Ovary (tissue), 9 donors: Measurements from ENCODE around the gene AKR1C8. TPM values are rescaled to one million over a fixed set of nuclear protein-coding genes. Genes with fewer than 3 reads are reported as not detected.

ENCODE experiments used
- DNase-seq, 5 donors: peaks; one replicate each; pipeline ENCODE4 v3.0.0-alpha.2; 2019 to 2020
- H3K27ac ChIP-seq, 2 donors: fragments of 200-600 bp; one replicate each; pipeline versions ENCODE4 v1.5.1 to v1.8.0; 2019 to 2022
- H3K27me3 ChIP-seq: fragments of 200-600 bp; one replicate; pipeline ENCODE4 v1.8.0; 2022
- H3K36me3 ChIP-seq: fragments of 200-600 bp; sonication (generic); one replicate; pipeline ENCODE4 v1.5.1; 2019
- H3K4me1 ChIP-seq: one replicate; pipeline ENCODE4 v1.8.1; 2013; ENCODE audit warnings: mild to moderate bottlenecking, moderate library complexity; ENCODE audit not compliant: insufficient read depth
- H3K4me3 ChIP-seq: fragments of 200-600 bp; sonication (generic); one replicate; pipeline ENCODE4 v1.5.1; 2017
- H3K9me3 ChIP-seq, 2 donors: fragments of 200-600 bp in 1 of 2; sonication (generic) in 1 of 2; one replicate each; pipeline versions ENCODE4 v1.5.1 to v1.8.1; 2013 to 2019; ENCODE audit warnings: mild to moderate bottlenecking in 1 of 2, moderate library complexity in 1 of 2
- CTCF ChIP-seq, 3 donors: fragments of 450-650 bp in 2 of 3; fragments of 200-600 bp in 1 of 3; IDR thresholded peaks; one replicate each; pipeline versions ENCODE4 v1.5.1 to v1.8.0; 2016 to 2022; ENCODE audit warnings: antibody characterized with exemption in 3 of 3, mild to moderate bottlenecking in 1 of 3
- EP300 ChIP-seq: sonication (generic); formaldehyde crosslinking; IDR thresholded peaks from one replicate; pipeline ENCODE4 v1.6.1; 2017; ENCODE audit warnings: antibody characterized with exemption
- POLR2A ChIP-seq: fragments of 450-650 bp; IDR thresholded peaks from one replicate; pipeline ENCODE4 v1.6.1; 2017; ENCODE audit warnings: antibody characterized with exemption, mild to moderate bottlenecking, moderate library complexity
- WGBS, 3 donors: extraction: QIAGEN DNeasy Blood & Tissue Kit in 1 of 3; methylation state at CpG; one replicate each; pipeline versions ENCODE4 v1.1.5 to v1.1.7; 2013 to 2017; 5-methylcytosine and 5-hydroxymethylcytosine counted together
- intact Hi-C, 4 donors: fragments of 100-400 bp; cut with DNase I; formaldehyde crosslinking; loops; one replicate each; pipeline versions ENCODE4 v1.11.0 to v1.15.1; 2022 to 2023
- polyA plus RNA-seq, 2 donors: library from polyadenylated mRNA; stranded (reverse); fragments of 200-250 nt in 1 of 2; fragments of 350-450 nt in 1 of 2; fragmentation: Illumina TruSeq in 1 of 2; extraction: RNeasy Lipid Tissue Mini Kit (QIAGEN cat#74804) in 1 of 2; gene quantifications; one replicate each; pipeline ENCODE4 v1.2.3, GENCODE V29; 2013 to 2014
- total RNA-seq, 7 donors: library from RNA; depleted of rRNA in 2 of 7; stranded (reverse); fragments of >200 nt in 2 of 7; fragmentation: NEBNext Ultra II Directional in 3 of 7; extraction: Animal tissue kit (Norgen Biotek cat#: 25700) in 3 of 7; gene quantifications; one replicate each; pipeline versions ENCODE4 v1.1.0 to v1.2.4, GENCODE V29; 2016 to 2023
- donor health status: DM: no; HTN: no; CAD: no; lungs with moderate emphysema.
- donor health status: DM: no; HTN: no; CAD: no.
- donor health status: Bipolar disorder and iron deficiency.
- donor health status: DM: yes; HTN: yes; CAD: no.
- donor health status: DM: no; HTN: no; CAD: no.
- donor health status: DM: yes; HTN: yes; CAD: no.

Gene AKR1C8
- total and polyA plus RNA-seq, 9 donors, result 0.80 TPM; not detected in 8

- no peak for DNase-seq
- no peaks in the 10 kb centered on the region for H3K27me3 ChIP-seq
- H3K4me3 ChIP-seq, result no peak overlapping the region
- intact Hi-C loops, result no loop called here
- H3K4me1 ChIP-seq, result no peaks in the 10 kb centered on the region
- no peaks in the 10 kb centered on the region for H3K9me3 ChIP-seq
- H3K36me3 ChIP-seq, result no peaks in the 10 kb centered on the region
- WGBS, 3 donors, result 69 to 82% (median 73%) methylated on average over 6 of the region's 6 CpGs
- TF ChIP-seq EP300 (no peak), CTCF (IDR thresholded peaks at IDR 0.05) (no peak), POLR2A (no peak)
- H3K27ac ChIP-seq, result no peak overlapping the region
Observed at GRCh38 chr10:5195727-5196374, 10.9 kb upstream of the AKR1C8 start.

DNA sequence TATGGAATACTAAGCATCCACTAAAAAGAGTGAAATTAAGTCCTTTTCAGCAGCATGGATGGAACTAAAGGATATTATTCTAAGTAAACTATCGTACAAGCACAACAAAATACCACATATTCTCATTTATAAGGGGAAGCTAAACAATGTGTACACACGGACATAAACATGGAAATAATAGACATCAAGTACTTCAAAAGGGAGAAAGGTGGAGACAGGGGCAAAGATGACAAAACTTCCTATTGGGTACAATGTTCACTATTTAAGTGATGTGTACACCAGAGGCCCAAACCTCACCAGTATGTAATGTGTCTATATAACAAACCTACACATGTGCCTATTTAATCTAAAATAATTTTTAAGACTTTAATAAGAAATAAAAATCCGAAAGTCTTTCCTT is 9.5 kb upstream of the AKR1C8 start:
- Histone ChIP-seq H3K27ac (no peak overlapping the region), H3K4me3 (no peak overlapping the region), H3K4me1 (no peaks in the 10 kb centered on the region), H3K27me3 (no peaks in the 10 kb centered on the region), H3K9me3 (no peaks in the 10 kb centered on the region), H3K36me3 (no peaks in the 10 kb centered on the region)
- intact Hi-C loops, result no loop called here
- WGBS, 3 donors, result 74 to 82% (median 78%) methylated on average over 3 of the region's 3 CpGs
- TF ChIP-seq EP300 (no peak), POLR2A (no peak), CTCF (IDR thresholded peaks at IDR 0.05) (no peak)
- no peak for DNase-seq

DNA sequence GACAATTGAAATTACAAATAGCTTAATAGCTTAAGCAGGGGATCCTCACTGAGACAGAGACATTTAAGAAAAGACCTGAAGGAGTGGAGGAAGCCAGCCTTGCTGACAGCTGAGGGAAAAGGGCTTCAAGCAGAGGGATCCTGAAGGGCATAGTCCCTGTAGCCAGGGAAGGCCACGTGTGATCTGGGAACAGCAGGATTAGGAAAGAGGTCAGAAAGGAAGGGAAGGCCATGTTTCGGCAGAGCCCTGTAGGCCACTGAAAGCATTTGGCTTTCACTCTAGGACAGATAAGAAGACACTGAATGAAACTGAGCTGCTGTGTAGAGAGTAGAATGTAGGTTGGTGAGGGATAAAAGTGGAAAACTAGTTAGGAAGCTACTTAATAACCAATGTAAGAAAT is 3.4 kb upstream of the AKR1C8 start:
- no peaks in the 10 kb centered on the region for H3K27me3 ChIP-seq
- H3K9me3 ChIP-seq, result no peaks in the 10 kb centered on the region
- intact Hi-C loops, result no loop called here
- no peaks in the 10 kb centered on the region for H3K36me3 ChIP-seq
- H3K4me3 ChIP-seq, result no peak overlapping the region
- no peak overlapping the region for H3K27ac ChIP-seq
- DNase-seq, result no peak
- no peaks in the 10 kb centered on the region for H3K4me1 ChIP-seq
- TF ChIP-seq CTCF (IDR thresholded peaks at IDR 0.05) (no peak), EP300 (no peak), POLR2A (no peak)
- 47 to 58% (median 49%) methylated on average over 2 of the region's 2 CpGs for WGBS, 3 donors

DNA sequence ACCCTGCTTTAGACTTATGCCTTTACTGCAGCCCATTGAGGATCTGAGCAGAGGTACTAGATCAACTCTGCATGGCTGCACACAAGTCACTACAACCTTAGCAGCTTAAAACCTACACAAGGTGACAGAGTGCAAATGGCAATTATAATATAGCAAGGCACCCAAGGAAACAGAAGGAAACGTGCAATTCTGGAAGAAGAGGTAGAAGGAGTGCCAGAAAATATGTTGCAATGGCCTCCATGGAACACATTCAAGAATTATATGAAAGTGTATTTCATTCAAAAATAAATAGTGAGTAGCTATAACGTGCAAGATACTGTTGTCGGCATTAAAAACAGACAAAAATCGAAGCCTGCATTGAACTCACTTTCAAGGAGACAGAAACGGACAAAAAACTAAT is 2.9 kb upstream of the AKR1C8 start:
- intact Hi-C loops, result no loop called here
- Histone ChIP-seq H3K4me1 (no peaks in the 10 kb centered on the region), H3K27ac (no peak overlapping the region), H3K4me3 (no peak overlapping the region), H3K27me3 (no peaks in the 10 kb centered on the region), H3K36me3 (no peaks in the 10 kb centered on the region), H3K9me3 (no peaks in the 10 kb centered on the region)
- 69 to 78% (median 72%) methylated on average over 5 of the region's 5 CpGs for WGBS, 3 donors
- no peak for TF ChIP-seq CTCF (IDR thresholded peaks at IDR 0.05)
- no peak for TF ChIP-seq POLR2A
- TF ChIP-seq EP300, result no peak
- no peak for DNase-seq
